WTC11 (cell line): ENCODE measurements around the gene RGS7.

Experiments used
- ATF1 ChIP-seq: sonication (generic); formaldehyde crosslinking; IDR thresholded peaks from 2 replicates; pipeline ENCODE4 v1.8.1; 2023; ENCODE audit warnings: mild to moderate bottlenecking, moderate library complexity, missing genetic modification reagents
- ATF2 ChIP-seq: sonication (generic); formaldehyde crosslinking; IDR thresholded peaks from 2 replicates; pipeline ENCODE4 v1.8.1; 2022; ENCODE audit warnings: low read depth, missing genetic modification reagents, borderline replicate concordance
- CREM ChIP-seq: sonication (generic); formaldehyde crosslinking; IDR thresholded peaks from 2 replicates; pipeline ENCODE4 v1.8.1; 2022; ENCODE audit warnings: mild to moderate bottlenecking, missing genetic modification reagents, moderate library complexity
- CTCF ChIP-seq: fragments of 200-600 bp; IDR thresholded peaks from 2 replicates; pipeline ENCODE4 v1.8.0; 2022; ENCODE audit warnings: antibody characterized with exemption
- ETV6 ChIP-seq: sonication (generic); formaldehyde crosslinking; IDR thresholded peaks from 2 replicates; pipeline ENCODE4 v1.8.1; 2022; ENCODE audit warnings: mild to moderate bottlenecking, missing genetic modification reagents
- FOXP1 ChIP-seq: sonication (generic); formaldehyde crosslinking; IDR thresholded peaks from 2 replicates; pipeline ENCODE4 v1.8.0; 2022; ENCODE audit warnings: missing genetic modification reagents, mild to moderate bottlenecking, moderate library complexity, borderline replicate concordance
- FOXP4 ChIP-seq: sonication (generic); formaldehyde crosslinking; IDR thresholded peaks from 2 replicates; pipeline ENCODE4 v1.8.0; 2022; ENCODE audit warnings: mild to moderate bottlenecking, missing genetic modification reagents
- JUN ChIP-seq: sonication (generic); formaldehyde crosslinking; IDR thresholded peaks from 2 replicates; pipeline ENCODE4 v1.8.0; 2023; ENCODE audit warnings: mild to moderate bottlenecking, missing genetic modification reagents
- MYBL2 ChIP-seq: sonication (generic); formaldehyde crosslinking; IDR thresholded peaks from 2 replicates; pipeline ENCODE4 v1.8.1; 2023; ENCODE audit warnings: mild to moderate bottlenecking, moderate library complexity, missing genetic modification reagents
- PREB ChIP-seq: sonication (generic); formaldehyde crosslinking; IDR thresholded peaks from 2 replicates; pipeline ENCODE4 v1.8.1; 2022; ENCODE audit warnings: mild to moderate bottlenecking, missing genetic modification reagents, moderate library complexity, borderline replicate concordance
- SP1 ChIP-seq: sonication (generic); formaldehyde crosslinking; conservative IDR thresholded peaks from 2 replicates; pipeline ENCODE4 v1.8.1; 2022; ENCODE audit warnings: missing genetic modification reagents
- STAT6 ChIP-seq: sonication (generic); formaldehyde crosslinking; conservative IDR thresholded peaks from 2 replicates; pipeline ENCODE4 v1.8.1; 2023; ENCODE audit warnings: mild to moderate bottlenecking, low read depth, missing genetic modification reagents, moderate library complexity
- TEAD4 ChIP-seq: sonication (generic); formaldehyde crosslinking; IDR thresholded peaks from 2 replicates; pipeline ENCODE4 v1.8.0; 2022; ENCODE audit warnings: mild to moderate bottlenecking, missing genetic modification reagents

- no peak for TF ChIP-seq ATF2 (CRISPR knock-in tag)
- TF ChIP-seq MYBL2 (CRISPR knock-in tag) = no peak
- no peak for TF ChIP-seq CTCF
- no peak for TF ChIP-seq ATF1 (CRISPR knock-in tag)
- no peak for TF ChIP-seq FOXP1
- no peak for TF ChIP-seq STAT6
- no peak for TF ChIP-seq PREB
- TF ChIP-seq SP1 (CRISPR knock-in tag) = no peak
- no peak for TF ChIP-seq TEAD4
- no peak for TF ChIP-seq CREM (CRISPR knock-in tag)
- no peak for TF ChIP-seq FOXP4 (CRISPR knock-in tag)
- no peak for TF ChIP-seq JUN (CRISPR knock-in tag)
- no peak for TF ChIP-seq ETV6
Measured at GRCh38 chr1:241272828-241273227, 84.2 kb downstream of the RGS7 start.
